ENCODE measurements around the gene COL19A1.

The COL19A1 gene

DNA sequence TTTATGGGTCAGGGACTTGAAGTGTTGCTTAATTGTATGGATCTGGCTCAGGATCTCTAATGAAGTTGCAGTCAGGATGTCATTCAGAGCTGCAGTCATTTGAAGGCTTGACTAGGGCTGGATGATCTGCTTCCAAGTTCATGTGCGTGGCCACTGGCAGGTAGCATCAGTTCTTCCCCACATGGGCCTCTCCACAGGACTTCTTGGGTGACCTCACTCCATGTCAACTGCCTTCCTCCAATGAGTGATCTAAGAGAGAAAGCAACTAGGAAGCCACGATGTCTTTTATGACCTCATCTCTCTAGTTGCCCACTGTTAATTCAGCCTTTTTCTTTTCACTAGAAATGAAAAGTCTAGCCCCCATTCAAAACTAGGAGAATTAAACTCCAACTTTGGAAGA is 332.4 kb downstream of the COL19A1 start:
- Histone ChIP-seq H3K4me3 (ENCODE audit: low read depth, low read length) (no peak overlapping the region), H3K4me1 (ENCODE audit: control insufficient read depth, insufficient read depth, low read length) (no peaks in the 10 kb centered on the region), H3K27ac (ENCODE audit: low read depth, low read length) (no peak overlapping the region), H3K36me3 (ENCODE audit: control insufficient read depth, insufficient read depth, low read length) (no peaks in the 10 kb centered on the region), H3K27me3 (ENCODE audit: control insufficient read depth, insufficient read depth, low read length) (no peaks in the 10 kb centered on the region), H3K9me3 (ENCODE audit: control insufficient read depth, insufficient read depth, low read depth, low read length) (no peaks in the 10 kb centered on the region), H3K9ac (ENCODE audit: low read length) (no peak overlapping the region)

DNA sequence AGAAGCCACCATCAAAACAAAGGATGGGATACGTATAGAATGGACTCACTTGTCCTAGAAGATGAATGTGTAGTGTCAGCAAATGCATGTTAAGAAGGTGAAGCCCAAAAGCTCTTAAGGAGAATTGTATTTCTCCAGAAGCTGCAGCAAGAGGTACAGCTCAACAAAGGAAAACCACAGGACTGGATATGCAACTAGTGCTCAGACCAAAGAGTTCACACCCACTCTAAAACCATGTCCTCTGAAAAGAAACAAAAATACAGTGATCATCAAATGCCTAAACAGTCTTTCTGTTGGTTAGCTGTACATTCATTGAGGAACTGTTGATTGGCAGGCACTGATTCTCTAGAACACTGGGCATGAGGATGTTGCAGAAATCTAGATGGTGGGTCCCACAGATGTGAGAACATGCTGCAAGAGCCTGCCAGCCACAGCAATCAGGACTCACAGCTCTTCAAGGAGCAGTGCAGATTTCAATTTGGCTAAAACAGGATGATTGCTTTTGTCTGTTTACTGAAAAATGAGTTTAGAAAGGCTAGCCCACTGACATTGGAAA is 342.0 kb downstream of the COL19A1 start:
- Histone ChIP-seq H3K4me3 (ENCODE audit: low read depth, low read length) (no peak overlapping the region), H3K9me3 (ENCODE audit: control insufficient read depth, insufficient read depth, low read depth, low read length) (no peaks in the 10 kb centered on the region), H3K4me1 (ENCODE audit: control insufficient read depth, insufficient read depth, low read length) (no peaks in the 10 kb centered on the region), H3K27ac (ENCODE audit: low read depth, low read length) (no peak overlapping the region), H3K9ac (ENCODE audit: low read length) (no peak overlapping the region), H3K36me3 (ENCODE audit: control insufficient read depth, insufficient read depth, low read length) (no peaks in the 10 kb centered on the region), H3K27me3 (ENCODE audit: control insufficient read depth, insufficient read depth, low read length) (no peaks in the 10 kb centered on the region)

DNA sequence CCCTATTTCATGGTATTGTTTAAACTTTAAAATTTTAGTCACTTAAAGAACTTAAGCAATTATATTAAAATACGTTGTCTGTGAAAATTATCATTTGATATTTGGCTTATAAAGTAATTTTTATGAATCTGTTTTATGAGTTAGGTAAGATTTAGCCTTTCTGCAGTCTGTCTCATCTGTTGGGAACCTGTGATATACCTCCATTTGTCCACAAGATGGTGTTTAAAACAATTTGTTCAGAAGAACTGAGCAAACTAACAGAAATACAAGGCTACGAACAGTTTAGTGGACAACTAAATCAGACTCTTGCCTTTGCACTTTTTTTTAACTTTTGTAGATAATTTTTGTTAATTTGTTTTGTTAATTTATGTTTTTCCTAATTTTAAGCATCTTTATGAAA is 344.1 kb downstream of the COL19A1 start:
- Histone ChIP-seq H3K27me3 (ENCODE audit: control insufficient read depth, insufficient read depth, low read length) (no peaks in the 10 kb centered on the region), H3K4me3 (ENCODE audit: low read depth, low read length) (no peak overlapping the region), H3K9me3 (ENCODE audit: control insufficient read depth, insufficient read depth, low read depth, low read length) (no peaks in the 10 kb centered on the region), H3K27ac (ENCODE audit: low read depth, low read length) (no peak overlapping the region), H3K4me1 (ENCODE audit: control insufficient read depth, insufficient read depth, low read length) (no peaks in the 10 kb centered on the region), H3K36me3 (ENCODE audit: control insufficient read depth, insufficient read depth, low read length) (no peaks in the 10 kb centered on the region), H3K9ac (ENCODE audit: low read length) (no peak overlapping the region)

DNA sequence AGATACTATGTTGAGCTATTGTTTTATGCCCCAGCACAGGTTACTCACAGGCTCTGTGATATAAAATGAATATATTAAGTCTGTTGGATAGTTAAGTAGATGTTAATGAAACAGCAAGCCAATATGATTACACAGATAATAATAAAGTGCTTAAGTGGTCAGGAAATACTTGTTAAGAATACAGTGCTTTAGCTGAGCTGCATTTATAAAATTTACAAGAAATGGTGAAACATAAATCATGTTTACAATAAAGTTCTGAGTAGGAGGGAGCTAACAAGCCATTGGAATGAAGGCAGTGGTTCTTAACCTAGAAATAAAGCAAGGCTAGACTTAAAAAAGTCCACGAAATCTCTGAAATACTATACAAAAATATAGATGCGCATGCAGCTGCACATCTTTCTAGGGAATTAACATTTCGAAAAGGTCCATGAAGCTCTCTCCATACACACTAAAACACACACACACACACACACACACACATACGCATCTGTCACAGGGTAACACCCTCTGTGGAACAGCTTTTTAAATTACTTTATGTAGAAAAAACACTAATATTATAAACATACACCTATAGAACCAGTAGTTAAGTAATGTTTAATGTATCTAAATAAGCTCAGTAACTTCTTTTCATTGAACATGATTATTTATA is 349.2 kb downstream of the COL19A1 start:
- Histone ChIP-seq H3K36me3 (ENCODE audit: control insufficient read depth, insufficient read depth, low read length) (no peaks in the 10 kb centered on the region), H3K4me3 (ENCODE audit: low read depth, low read length) (no peak overlapping the region), H3K27ac (ENCODE audit: low read depth, low read length) (no peak overlapping the region), H3K4me1 (ENCODE audit: control insufficient read depth, insufficient read depth, low read length) (no peaks in the 10 kb centered on the region), H3K27me3 (ENCODE audit: control insufficient read depth, insufficient read depth, low read length) (no peaks in the 10 kb centered on the region), H3K9ac (ENCODE audit: low read length) (no peak overlapping the region), H3K9me3 (ENCODE audit: control insufficient read depth, insufficient read depth, low read depth, low read length) (no peaks in the 10 kb centered on the region)

DNA sequence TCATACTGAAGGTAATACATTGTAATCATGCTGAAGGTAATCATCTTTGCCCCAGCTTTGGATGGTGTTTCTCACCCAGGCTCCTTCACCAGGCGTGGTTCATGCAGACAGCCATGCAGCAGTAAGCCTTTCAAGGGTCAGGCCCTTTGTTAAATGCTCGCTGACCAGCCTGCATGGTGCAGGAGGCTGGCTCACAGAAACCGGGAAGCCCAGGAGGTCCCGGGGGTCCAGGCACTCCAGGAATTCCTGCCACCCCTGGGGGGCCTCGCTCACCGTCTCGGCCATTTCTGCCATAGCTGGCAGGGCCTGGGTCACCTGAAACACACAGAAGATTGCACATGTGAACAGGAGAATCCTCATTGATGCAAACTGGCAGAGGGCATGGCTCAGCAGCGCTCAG is 350.4 kb downstream of the COL19A1 start:
- H3K36me3 ChIP-seq (ENCODE audit: control insufficient read depth, insufficient read depth, low read length): no peaks in the 10 kb centered on the region
- no peak overlapping the region for H3K27ac ChIP-seq (ENCODE audit: low read depth, low read length)
- no peak overlapping the region for H3K9ac ChIP-seq (ENCODE audit: low read length)
- H3K4me3 ChIP-seq (ENCODE audit: low read depth, low read length): no peak overlapping the region
- no peaks in the 10 kb centered on the region for H3K9me3 ChIP-seq (ENCODE audit: control insufficient read depth, insufficient read depth, low read depth, low read length)
- H3K4me1 ChIP-seq (ENCODE audit: control insufficient read depth, insufficient read depth, low read length): no peaks in the 10 kb centered on the region
- no peaks in the 10 kb centered on the region for H3K27me3 ChIP-seq (ENCODE audit: control insufficient read depth, insufficient read depth, low read length)

DNA sequence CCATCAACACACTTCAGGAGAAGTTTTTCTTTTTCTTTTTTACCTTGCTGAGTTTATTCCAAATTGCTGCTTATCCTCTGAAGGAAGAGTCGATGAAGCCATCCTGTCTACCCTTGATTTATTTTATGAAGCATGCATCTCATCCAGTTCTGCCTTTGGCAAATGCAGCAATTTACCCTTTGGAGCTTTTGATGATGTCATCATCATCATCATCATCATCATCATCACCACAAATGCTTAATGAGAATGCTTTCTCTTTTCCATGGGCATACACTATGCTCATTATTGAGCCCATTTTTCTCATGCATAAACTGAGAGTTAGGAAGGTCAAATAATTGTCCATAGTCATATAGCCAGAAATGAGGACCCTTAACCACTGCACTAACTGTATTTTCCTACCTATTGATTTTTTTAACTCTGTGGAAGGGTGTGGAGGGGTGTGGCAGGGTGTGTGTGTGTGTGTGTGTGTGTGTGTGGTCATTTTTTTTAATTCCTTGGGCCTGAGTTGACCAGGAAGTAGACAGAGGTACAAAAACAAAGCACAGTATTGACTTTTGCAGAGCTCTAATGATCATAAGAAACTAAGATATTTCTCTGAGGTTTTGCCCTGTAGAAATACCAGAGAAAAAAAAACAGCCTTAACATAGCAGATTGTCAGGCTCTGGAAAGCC is 353.7 kb downstream of the COL19A1 start:
- H3K36me3 ChIP-seq (ENCODE audit: control insufficient read depth, insufficient read depth, low read length): no peaks in the 10 kb centered on the region
- no peak overlapping the region for H3K27ac ChIP-seq (ENCODE audit: low read depth, low read length)
- no peak overlapping the region for H3K9ac ChIP-seq (ENCODE audit: low read length)
- no peaks in the 10 kb centered on the region for H3K9me3 ChIP-seq (ENCODE audit: control insufficient read depth, insufficient read depth, low read depth, low read length)
- H3K4me3 ChIP-seq (ENCODE audit: low read depth, low read length): no peak overlapping the region
- H3K4me1 ChIP-seq (ENCODE audit: control insufficient read depth, insufficient read depth, low read length): no peaks in the 10 kb centered on the region; the same call in 1 of the 2 replicates
- H3K27me3 ChIP-seq (ENCODE audit: control insufficient read depth, insufficient read depth, low read length): no peaks in the 10 kb centered on the region

DNA sequence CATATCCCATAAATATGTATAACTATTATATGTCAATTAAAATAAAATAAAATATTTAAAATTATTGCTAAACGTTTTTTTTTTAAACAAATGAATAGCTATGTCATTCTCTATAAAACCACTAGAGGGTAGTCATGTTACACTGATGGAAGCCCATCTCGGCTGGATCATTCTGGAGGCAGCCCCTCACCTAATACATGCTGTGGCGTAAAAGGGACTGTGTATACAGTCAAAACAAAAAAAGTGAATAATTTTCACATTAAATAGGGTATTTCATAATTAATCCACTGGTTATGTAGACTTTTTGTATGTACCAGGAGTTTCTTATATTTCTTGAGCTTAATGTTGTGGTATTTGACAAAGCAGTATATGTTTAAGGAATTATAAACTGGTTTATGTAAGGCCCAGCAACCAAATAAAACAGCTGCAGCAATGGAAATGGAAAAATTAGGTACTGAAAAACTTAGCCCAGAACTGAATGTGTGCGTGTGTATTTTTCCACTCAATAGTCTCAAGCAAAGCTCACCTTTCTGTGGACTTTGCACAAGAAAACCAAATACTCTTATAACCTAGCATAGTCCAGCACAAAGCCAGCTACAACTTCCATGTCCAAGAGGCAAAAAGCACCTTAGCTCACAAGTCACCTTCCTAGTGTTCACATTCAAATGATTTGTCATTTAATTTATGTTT is 354.8 kb downstream of the COL19A1 start:
- H3K9ac ChIP-seq (ENCODE audit: low read length): no peak overlapping the region
- no peaks in the 10 kb centered on the region; the same call in 1 of the 2 replicates for H3K4me1 ChIP-seq (ENCODE audit: control insufficient read depth, insufficient read depth, low read length)
- H3K36me3 ChIP-seq (ENCODE audit: control insufficient read depth, insufficient read depth, low read length): no peaks in the 10 kb centered on the region
- no peak overlapping the region for H3K27ac ChIP-seq (ENCODE audit: low read depth, low read length)
- no peaks in the 10 kb centered on the region for H3K9me3 ChIP-seq (ENCODE audit: control insufficient read depth, insufficient read depth, low read depth, low read length)
- no peaks in the 10 kb centered on the region for H3K27me3 ChIP-seq (ENCODE audit: control insufficient read depth, insufficient read depth, low read length)
- H3K4me3 ChIP-seq (ENCODE audit: low read depth, low read length): no peak overlapping the region

DNA sequence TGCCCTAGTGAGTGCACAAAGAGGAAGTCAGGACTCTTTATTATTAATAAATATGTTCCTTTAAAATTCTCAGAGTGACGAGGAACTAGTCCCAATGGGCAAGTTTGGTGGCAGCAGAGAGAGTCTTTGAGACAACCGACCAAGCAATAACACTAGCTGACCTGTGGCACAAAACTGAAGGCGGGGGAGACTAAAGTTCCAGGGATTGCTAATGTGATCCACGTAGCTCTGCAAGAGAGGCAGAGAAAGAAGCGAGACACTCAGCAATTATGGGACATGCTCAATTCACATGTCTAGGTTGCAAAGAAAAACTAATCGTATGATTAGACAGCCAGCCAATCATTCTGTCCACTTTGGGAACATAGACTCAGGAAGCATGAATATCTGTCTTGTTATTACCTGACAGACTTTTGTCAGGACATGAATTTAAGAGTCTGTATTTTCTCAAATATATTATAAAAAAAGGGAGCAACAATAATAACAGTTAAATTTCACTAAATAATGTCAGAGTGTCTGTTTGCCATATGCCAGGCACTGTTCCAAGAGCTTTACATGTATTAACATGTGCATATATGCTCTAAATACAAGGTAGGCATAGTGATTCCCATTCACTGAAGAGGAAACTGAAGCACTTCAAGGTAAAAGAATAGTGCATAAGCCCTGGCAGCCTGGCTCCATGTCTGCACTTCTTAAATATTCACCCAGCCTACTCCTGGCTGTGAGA is 355.5 kb downstream of the COL19A1 start:
- Histone ChIP-seq H3K9me3 (ENCODE audit: control insufficient read depth, insufficient read depth, low read depth, low read length) (no peaks in the 10 kb centered on the region), H3K4me3 (ENCODE audit: low read depth, low read length) (no peak overlapping the region), H3K4me1 (ENCODE audit: control insufficient read depth, insufficient read depth, low read length) (no peaks in the 10 kb centered on the region; the same call in 1 of the 2 replicates), H3K9ac (ENCODE audit: low read length) (no peak overlapping the region), H3K27me3 (ENCODE audit: control insufficient read depth, insufficient read depth, low read length) (no peaks in the 10 kb centered on the region), H3K27ac (ENCODE audit: low read depth, low read length) (no peak overlapping the region), H3K36me3 (ENCODE audit: control insufficient read depth, insufficient read depth, low read length) (no peaks in the 10 kb centered on the region)

DNA sequence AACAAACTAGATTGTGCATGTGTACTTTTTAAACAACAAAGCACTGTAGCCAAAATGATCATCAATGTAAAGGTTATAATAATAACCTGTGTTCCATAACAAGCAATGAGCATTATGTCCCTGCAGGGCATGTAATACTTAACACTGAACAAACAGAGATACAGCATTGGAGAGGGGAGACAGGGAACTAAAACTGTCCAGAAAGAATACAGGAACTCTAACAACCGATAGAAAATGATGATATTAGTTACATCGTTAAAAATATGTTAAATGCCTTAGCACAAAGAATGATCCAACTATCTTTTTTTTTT is 356.0 kb downstream of the COL19A1 start:
- H3K9me3 ChIP-seq (ENCODE audit: control insufficient read depth, insufficient read depth, low read depth, low read length): no peaks in the 10 kb centered on the region
- H3K4me1 ChIP-seq (ENCODE audit: control insufficient read depth, insufficient read depth, low read length): no peaks in the 10 kb centered on the region; the same call in 1 of the 2 replicates
- H3K36me3 ChIP-seq (ENCODE audit: control insufficient read depth, insufficient read depth, low read length): no peaks in the 10 kb centered on the region
- H3K9ac ChIP-seq (ENCODE audit: low read length): no peak overlapping the region
- H3K27ac ChIP-seq (ENCODE audit: low read depth, low read length): no peak overlapping the region
- no peaks in the 10 kb centered on the region for H3K27me3 ChIP-seq (ENCODE audit: control insufficient read depth, insufficient read depth, low read length)
- no peak overlapping the region for H3K4me3 ChIP-seq (ENCODE audit: low read depth, low read length)

DNA sequence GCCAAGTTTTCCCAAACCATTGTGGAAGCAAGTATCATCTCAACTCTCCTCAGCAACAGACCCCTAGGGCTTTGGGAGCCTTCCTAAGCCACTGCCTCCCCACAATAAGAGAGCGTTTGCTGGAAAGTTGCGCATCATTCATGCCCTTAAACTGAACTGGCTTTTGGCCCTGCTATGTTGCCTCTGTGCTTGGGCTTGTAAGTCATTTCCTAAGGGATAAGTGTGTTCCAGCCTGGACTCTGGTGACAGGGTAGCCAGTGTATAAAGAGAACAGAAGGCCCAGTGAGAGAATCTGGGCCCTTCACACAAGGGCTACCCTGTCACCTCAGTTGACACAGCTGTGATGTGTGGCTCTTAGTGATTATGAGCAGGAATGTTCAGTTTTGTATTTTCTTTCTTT is 358.7 kb downstream of the COL19A1 start:
- Histone ChIP-seq H3K27ac (ENCODE audit: low read depth, low read length) (no peak overlapping the region), H3K9me3 (ENCODE audit: control insufficient read depth, insufficient read depth, low read depth, low read length) (no peaks in the 10 kb centered on the region), H3K4me3 (ENCODE audit: low read depth, low read length) (no peak overlapping the region), H3K4me1 (ENCODE audit: control insufficient read depth, insufficient read depth, low read length) (peaks cover 4% of the 10 kb centered on the region; the same call in 1 of the 2 replicates), H3K36me3 (ENCODE audit: control insufficient read depth, insufficient read depth, low read length) (no peaks in the 10 kb centered on the region), H3K9ac (ENCODE audit: low read length) (no peak overlapping the region), H3K27me3 (ENCODE audit: control insufficient read depth, insufficient read depth, low read length) (no peaks in the 10 kb centered on the region)
